GM18870 (cell line): Measurements from ENCODE around the gene UBR7.
"Not testable (repeated sequence)": the region's sequence is repeated elsewhere in the genome, so short reads cannot be mapped to it uniquely, and the experiment has no call there.

Source experiments
- ATAC-seq: cut with Tn5 transposase; IDR thresholded peaks from one replicate; pipeline ENCODE4 v1.9.1; 2021; ENCODE audit warnings: moderate library complexity; ENCODE audit not compliant: unreplicated experiment

The UBR7 gene

DNA sequence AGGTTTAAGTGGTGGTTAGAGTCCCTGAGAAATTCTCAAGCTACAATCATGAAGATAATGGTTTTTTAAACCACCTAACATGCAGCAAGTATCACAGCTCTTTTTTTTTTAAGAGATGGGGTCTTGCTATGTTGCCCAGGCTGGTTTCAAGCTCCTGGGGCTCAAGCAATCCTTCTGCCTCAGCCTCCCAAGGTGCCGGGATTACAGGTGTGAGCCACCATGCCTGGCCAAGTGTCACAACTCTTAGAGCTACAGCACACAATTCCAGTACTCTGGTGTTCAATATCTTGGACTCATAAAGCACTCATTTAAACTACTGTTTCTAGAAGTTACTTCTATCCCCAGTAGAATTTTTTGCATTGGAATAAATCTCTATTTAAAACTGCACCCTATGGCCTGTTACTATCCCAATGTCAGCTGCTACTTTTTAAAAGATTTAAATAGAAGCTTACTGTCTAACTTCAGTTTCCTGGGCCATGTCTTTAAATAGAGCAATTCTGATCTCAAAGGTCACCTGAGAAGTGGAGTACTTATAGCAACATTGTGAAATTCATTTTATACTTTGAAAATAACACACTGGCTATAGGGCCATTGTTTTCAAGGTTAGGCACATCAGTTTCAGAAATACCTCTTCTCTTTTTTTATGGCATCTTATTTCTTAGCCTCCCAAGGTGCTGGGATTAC is 11.6 kb upstream of the UBR7 start:
- ATAC-seq = no peak

DNA sequence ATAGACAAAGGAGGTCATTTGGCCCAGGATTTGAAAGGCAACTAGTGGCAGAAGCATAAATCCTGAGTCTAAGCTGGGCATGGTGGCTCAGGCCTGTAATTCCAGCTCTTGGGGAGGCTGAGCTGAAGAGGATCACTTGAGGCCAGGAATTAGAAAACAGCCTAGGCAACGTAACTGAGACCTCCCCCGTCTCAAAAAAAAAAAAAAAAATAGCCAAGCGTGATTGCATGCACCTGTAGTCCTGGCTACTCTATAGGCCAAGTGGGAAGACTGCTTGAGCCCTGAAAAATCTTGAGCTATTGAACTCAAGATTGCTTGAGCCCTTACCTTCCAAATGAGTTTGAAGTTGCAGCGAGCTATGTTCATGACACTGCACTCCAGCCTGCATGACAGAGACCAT is 8.0 kb upstream of the UBR7 start:
- ATAC-seq = no peak

DNA sequence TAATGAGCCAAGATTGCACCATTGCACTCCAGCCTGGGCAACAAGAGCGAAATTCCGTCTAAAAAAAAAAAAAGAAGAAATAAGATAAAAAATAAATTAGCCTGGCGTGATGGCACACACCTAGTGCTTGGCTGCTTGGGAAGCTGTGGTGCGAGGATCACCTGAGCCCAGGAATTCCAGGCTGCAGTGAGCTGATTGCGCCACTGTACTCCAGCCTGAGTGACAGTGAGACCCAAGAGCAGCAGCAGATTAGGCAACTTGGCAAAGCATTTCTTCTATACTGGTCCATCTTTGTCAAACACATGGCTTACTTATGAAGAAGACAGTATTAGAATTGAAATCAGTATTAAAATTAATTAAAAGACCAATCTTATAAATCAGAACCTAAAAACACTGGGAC is 6.5 kb upstream of the UBR7 start:
- ATAC-seq = no peak

GRCh38 chr14:93201155-93201704 is 5.8 kb upstream of the UBR7 start:
- no peak for ATAC-seq

- peak; percentile 26 for ATAC-seq
These were observed 632 bp downstream of the UBR7 start for GRCh38 chr14:93207468-93208308.

DNA sequence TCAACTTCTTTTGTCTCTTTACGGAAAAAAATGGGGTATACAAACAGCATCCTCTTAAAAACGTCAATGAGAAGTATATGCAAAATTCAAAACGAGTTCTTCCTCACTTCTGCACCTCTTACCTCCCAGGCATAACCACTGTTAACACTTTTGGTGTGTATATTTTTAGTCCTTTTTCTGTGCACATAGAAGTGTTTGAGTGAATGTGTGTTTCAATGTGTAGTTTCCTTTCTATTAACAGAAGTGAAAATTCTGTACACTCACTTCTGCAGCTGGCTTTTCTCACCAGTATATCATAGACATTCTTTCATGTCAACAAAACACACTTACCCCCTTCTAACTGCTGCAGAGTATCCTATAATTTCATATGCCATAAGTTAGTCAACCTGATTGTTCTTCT is 5.4 kb downstream of the UBR7 start:
- peak; percentile 71 for ATAC-seq

- no peak for ATAC-seq
These were observed 7.5 kb downstream of the UBR7 start for GRCh38 chr14:93214598-93214997.

DNA sequence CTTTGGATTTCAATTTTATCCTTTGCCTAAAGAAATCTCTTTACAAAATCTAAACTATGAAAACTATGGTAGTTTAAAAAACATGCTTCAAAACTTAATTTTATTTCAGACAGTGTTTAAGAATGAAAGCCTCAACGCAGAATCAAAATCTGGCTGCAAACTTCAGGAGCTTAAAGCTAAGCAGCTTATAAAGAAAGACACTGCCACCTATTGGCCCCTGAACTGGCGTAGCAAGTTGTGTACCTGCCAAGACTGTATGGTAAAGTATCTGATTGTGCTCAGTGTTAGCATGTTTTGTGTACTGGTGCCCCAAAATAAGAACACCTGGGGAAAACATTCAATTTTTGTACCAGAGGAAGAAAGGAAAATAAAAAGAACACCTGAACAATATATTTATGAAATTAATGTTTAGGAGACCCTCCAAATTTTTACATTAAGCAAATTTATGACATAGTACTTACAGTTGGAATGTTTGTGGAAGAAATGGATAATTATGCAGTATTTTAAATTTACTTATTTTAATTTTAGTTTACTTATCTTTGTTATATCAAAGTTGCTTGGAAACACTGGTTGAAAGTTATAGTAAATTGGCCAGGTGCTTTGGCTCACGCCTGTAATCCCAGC is 12.2 kb downstream of the UBR7 start:
- no peak for ATAC-seq

DNA sequence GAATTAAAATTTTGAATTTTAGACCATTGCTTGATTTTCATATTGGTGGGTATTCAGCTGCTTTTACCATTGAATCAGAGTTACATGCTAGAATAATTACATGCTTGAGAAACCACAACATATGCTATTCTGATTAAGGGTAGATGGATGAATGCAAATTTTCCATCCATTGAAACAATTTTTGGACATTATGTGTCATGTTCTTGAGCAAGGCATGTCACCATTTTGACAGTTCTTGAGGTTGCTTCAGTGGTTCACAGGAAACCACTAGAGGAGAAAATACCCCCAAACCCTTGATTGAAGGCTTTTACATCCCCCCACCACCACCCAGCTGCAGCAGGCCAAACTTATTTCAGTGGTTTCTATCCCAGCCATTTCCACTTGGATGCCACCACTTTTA is 13.5 kb downstream of the UBR7 start:
- ATAC-seq = no peak

GRCh38 chr14:93223565-93223964 is 16.5 kb downstream of the UBR7 start:
- ATAC-seq = no peak

DNA sequence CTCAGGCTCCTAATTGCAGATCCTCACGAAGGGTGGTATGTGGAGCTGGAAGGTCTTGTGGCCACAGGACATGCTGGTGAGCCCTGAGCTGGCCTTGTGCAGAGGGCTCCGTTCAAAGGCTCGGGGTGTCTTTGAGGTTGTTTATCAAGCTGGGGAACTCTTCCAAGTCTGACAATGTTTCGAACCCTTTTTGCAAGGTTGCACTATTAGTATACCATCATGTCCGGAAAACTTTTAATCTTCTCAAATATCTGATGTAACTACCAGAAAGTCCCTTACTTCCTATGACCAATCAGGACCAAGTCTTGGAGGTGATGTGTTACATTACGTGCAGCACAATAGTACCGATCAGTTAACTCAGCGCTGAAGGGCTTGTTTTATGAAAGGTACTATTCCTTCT is 21.5 kb downstream of the UBR7 start:
- no peak for ATAC-seq

DNA sequence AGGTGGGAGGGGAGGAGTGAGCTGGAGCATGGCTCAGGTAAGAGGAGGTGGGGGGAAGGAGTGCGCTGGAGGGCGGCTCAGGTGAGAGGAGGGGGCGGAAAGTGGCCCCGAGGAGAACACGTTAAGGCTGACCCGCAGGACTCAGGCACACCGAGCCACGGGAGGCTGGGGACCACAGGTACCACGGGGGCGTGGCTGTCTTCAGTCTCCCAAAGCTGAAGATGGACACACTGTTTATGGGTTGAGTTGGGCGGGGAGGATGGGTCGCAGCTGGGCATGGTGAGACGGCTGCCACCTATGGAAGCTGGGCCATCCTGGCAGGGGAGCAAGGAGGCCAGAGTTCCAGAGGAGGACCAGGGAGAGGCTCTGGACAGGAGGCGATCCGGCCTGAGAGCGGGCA is 23.5 kb downstream of the UBR7 start:
- no peak for ATAC-seq

DNA sequence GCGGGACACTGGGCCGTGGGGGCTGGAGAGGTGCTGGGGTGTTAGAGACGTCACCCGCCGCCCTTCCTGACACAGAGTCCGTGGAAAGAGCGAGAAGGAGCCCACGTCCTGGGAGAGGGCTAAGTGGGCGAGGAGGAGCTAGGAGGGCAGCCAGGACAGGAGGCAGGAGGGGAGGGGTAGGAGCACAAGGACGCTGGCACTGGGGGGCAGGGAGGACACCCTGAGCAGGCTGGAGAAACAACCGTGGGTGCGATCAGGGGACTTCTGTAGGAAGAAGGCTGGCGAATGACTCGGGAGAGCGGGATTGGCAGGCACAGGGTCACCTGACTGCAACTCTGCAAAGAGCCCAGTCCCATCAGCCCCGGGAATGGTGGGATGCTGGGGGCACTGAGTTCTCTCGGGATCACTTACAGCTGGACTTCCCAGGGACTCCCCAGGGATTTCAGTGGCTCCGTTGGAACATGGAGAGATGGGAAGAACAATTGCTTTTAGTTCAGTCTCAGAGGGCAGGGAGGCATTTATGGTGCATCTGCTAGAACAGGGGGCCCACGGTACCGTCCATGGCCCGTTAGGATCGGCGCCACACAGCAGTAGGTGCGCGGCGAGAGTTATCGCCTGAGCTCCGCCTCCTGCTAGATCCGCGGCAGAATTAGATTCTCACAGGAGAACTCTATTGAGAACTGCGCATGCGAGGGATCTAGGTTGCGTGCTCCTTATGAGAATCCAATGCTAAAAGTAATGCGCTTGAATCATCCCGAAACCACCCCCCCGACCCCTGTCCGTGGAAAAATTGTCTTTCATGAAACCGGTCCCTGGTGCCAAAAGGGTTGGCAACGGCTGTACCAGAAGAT is 24.3 kb downstream of the UBR7 start:
- ATAC-seq = no peak

- ATAC-seq = no peak
These were observed 25.1 kb downstream of the UBR7 start for GRCh38 chr14:93232159-93232558.

DNA sequence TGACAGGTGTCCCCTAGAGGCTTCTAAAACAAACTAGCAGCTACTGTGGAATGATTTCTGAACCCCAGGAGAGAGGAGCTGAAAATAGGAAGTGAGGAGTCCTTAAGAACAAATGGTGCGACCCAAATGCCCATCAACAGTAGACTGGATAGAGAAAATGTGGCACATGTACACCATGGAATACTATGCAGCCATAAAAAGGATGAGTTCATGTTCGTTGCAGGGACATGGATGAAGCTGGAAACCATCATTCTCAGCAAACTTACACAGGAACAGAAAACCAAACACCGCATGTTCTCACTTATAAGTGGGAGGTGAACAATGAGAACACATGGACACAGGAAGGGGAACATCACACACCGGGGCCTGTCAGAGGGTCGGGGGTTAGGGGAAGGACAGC is 26.0 kb downstream of the UBR7 start:
- not testable (repeated sequence) for ATAC-seq

DNA sequence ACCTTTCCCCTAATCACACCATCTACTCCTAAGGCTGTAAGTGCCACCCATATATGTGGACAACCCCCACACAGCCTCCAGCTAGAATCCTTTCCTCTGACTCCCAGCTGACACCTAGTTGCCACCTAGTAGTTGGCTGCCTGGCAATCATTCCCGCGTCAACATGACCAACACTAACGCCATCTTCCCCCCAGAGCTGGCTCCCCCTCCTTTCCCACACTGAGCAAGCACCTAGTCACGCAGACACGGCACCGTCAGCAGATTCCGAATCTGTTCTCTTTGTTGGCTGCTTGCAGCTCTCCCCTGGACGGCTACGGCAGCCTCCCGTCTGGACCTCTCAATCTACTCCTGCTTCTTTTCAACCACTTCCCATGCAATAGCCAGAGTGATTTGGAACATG is 27.7 kb downstream of the UBR7 start:
- no peak for ATAC-seq

DNA sequence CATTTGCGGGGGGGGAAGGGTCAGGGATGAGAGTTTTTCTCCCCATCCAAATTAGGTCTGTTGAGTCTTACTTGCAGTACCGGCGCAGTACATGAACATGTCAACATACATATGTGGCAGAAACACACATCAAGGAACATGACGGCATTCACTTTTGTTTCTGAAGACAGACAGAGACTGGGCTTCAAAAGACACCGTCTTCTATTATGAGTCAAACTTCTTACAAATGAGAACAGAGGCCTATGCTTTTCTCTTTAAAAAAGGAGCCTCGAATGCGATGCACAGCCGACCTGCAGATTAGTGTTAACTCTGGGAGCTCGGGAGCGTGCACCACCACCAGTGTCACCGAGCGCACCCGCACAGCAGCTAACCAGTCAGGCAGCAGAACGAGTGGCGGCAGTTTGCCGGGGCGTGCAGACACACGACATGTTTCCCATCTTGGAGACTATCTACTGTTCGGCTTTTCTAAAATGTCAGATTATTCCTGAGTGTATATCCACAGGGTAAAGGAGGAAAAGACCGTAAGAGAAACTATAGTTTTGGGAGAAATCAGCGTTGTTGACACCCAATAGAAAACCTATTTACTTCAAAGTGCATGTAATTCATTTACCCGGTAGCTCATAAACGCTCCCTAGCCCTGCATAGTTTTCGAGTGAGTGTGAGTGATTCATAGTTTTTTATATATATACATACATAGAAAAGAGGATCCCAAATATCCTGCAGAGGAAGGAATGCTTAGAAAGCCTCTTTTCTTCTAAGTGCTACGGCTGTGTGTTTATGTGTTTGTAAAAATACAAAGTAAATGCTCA is 33.0 kb downstream of the UBR7 start:
- no peak for ATAC-seq

DNA sequence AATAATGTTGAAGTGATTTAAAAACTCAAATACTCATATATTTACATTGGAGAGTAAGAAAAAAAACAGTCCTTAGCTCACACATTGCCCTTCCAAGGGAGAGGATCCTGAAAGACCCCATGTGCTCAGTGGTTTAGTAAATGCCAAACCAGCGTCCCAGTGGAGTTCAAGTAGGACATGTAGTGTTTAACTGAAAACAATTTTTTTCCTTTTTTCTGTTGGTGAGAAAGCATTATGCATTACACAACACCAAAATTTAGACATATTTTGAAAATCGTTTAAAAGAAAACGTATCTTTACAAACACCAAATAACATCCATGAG is 33.6 kb downstream of the UBR7 start:
- ATAC-seq = no peak

- no peak for ATAC-seq
These were observed 38.8 kb downstream of the UBR7 start for GRCh38 chr14:93245764-93246420.

GRCh38 chr14:93246534-93246933 is 39.5 kb downstream of the UBR7 start:
- ATAC-seq = no peak
